ENCODE data around the gene SOX18. TPM values are rescaled to one million over a fixed set of nuclear protein-coding genes. Genes with fewer than 3 reads are reported as not detected.

The SOX18 gene
- total and polyA plus RNA-seq, 5 donors from 2014 or later: not detected

DNA sequence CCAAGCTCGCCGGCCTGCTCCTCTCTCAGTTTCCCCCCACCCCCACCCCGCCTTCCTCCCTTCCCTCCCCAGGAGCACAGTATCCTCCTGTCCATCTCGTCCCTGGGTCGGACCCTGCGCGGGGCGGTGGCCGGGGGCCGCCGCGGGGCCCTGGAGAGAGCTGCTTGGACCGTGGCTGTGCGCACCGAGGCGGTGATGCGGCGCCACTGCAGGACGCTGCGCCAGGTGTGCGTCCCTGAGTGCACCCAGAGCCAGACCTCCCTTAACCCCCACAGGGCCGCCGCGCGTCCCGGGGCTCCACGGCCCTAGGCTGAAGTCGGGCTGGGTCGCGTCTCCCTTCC is 11.2 kb downstream of the SOX18 start:
- DNase-seq (no peak), ATAC-seq (ENCODE audit: low read depth in 2 of 2) (peak; percentile 8 to 24)
- H3K27me3 Mint-ChIP-seq: peaks cover 4% of the 10 kb centered on the region
- Histone ChIP-seq H3K27me3 (ENCODE audit: control insufficient read depth, insufficient read depth, low read length) (no peaks in the 10 kb centered on the region), H3K4me3 (ENCODE audit: low read depth, low read length) (no peak overlapping the region), H3K4me1 (ENCODE audit: control insufficient read depth, insufficient read depth, low read length, poor library complexity, severe bottlenecking) (peaks cover 81% of the 10 kb centered on the region), H3K36me3 (ENCODE audit: control insufficient read depth, insufficient read depth, low read length) (peaks cover under 1% of the 10 kb centered on the region), H3K27ac (ENCODE audit: insufficient read depth, low read length, poor library complexity, severe bottlenecking) (peak overlapping the region; percentile 33), H3K9me3 (ENCODE audit: control insufficient read depth in 2 of 2, low read length in 2 of 2) (no peaks in the 10 kb centered on the region)
- no peaks in the 10 kb centered on the region for H3K36me3 Mint-ChIP-seq
- H3K4me3 Mint-ChIP-seq: peak overlapping the region in 3 of 4 donors; percentile 69 to 84 (median 70)
- H3K4me1 Mint-ChIP-seq: peaks cover 0 to 51% (median 16%) of the 10 kb centered on the region in 4 donors
- H3K9me3 Mint-ChIP-seq: no peaks in the 10 kb centered on the region
- H3K27ac Mint-ChIP-seq: no peak overlapping the region

DNA sequence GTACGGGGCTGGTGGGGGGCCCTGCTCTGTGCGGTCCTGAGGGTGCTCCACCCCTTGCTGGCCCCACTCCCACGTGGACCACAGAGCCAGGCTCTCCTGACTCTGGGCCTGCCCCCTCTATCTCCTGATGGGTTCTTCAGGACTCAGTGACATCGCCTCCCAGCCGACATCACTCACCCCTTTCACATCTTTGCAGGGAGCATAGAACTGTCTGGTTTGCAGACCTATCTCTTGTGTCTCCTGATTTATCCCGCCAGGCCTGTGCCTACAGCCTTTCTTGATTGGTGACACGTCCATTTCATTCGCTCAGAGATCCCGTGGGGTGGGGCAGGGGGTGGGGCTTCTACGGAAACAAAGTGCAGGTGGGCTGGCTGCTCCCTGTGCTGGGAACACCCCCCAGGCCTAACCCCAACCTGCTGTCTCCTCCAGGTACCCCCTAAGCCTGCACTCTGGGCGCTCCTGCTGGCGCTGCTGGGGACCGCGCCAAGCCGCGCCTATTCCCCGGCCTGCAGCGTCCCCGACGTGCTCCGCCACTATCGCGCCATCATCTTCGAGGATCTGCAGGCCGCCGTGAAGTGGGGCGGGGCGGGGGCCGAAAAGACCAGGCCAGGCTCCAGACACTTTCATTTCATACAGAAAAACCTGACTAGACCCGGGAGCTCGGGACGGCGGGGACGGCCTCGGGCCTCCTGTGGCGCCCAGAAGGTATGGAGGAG is 11.8 kb downstream of the SOX18 start:
- peaks cover 0 to 51% (median 16%) of the 10 kb centered on the region in 4 donors for H3K4me1 Mint-ChIP-seq
- no peak overlapping the region for H3K4me3 ChIP-seq (ENCODE audit: low read depth, low read length)
- H3K36me3 Mint-ChIP-seq: peaks cover 2% of the 10 kb centered on the region

DNA sequence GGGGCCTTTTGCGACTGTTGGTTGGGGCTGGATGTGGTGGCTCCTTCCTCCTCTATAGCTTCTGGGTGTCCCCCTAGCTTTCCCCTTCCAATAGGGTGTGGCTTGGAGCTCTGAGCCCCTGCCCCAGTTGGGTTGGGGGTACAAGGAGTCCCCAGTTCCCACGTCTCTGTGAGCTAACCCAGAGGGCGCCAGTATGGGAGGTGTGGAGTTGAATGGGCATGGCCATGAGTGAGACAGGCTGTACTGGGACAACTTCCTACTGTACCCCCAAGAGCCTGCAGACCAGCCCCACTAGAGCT is 12.3 kb downstream of the SOX18 start:
- peaks cover 78% of the 10 kb centered on the region for H3K4me1 ChIP-seq (ENCODE audit: control insufficient read depth, insufficient read depth, low read length, poor library complexity, severe bottlenecking)
- Mint-ChIP-seq H3K27me3 (peaks cover 4% of the 10 kb centered on the region), H3K9me3 (no peaks in the 10 kb centered on the region), H3K27ac (peak overlapping the region in 1 of 3 donors; percentile 95), H3K4me3 (peak overlapping the region in 3 of 4 donors; percentile 62 to 70 (median 63)), H3K36me3 (peaks cover 4% of the 10 kb centered on the region), H3K4me1 (peaks cover 0 to 50% (median 16%) of the 10 kb centered on the region in 4 donors)
- no peak for ATAC-seq (ENCODE audit: low read depth in 2 of 2)
- H3K36me3 ChIP-seq (ENCODE audit: control insufficient read depth, insufficient read depth, low read length): peaks cover 10% of the 10 kb centered on the region
- H3K4me3 ChIP-seq (ENCODE audit: low read depth, low read length): no peak overlapping the region
- H3K9me3 ChIP-seq (ENCODE audit: control insufficient read depth in 2 of 2, low read length in 2 of 2): no peaks in the 10 kb centered on the region
- no peak for DNase-seq
- no peaks in the 10 kb centered on the region for H3K27me3 ChIP-seq (ENCODE audit: control insufficient read depth, insufficient read depth, low read length)
- H3K27ac ChIP-seq (ENCODE audit: insufficient read depth, low read length, poor library complexity, severe bottlenecking): no peak overlapping the region

More for the DNA sequence above, 11.8 kb downstream of the SOX18 start:
- Histone ChIP-seq H3K27ac (ENCODE audit: insufficient read depth, low read length, poor library complexity, severe bottlenecking) (no peak overlapping the region), H3K4me1 (ENCODE audit: control insufficient read depth, insufficient read depth, low read length, poor library complexity, severe bottlenecking) (peaks cover 81% of the 10 kb centered on the region), H3K27me3 (ENCODE audit: control insufficient read depth, insufficient read depth, low read length) (no peaks in the 10 kb centered on the region), H3K9me3 (ENCODE audit: control insufficient read depth in 2 of 2, low read length in 2 of 2) (no peaks in the 10 kb centered on the region), H3K36me3 (ENCODE audit: control insufficient read depth, insufficient read depth, low read length) (peaks cover 6% of the 10 kb centered on the region)
- ATAC-seq (ENCODE audit: low read depth in 2 of 2) (no peak), DNase-seq (peak in 1 of 3 donors; percentile 34)
- H3K4me3 Mint-ChIP-seq: peak overlapping the region; percentile 67 to 70 (median 70)
- H3K27me3 Mint-ChIP-seq: peaks cover 4% of the 10 kb centered on the region
- H3K27ac Mint-ChIP-seq: peak overlapping the region in 1 of 3 donors; percentile 95
- no peaks in the 10 kb centered on the region for H3K9me3 Mint-ChIP-seq

DNA sequence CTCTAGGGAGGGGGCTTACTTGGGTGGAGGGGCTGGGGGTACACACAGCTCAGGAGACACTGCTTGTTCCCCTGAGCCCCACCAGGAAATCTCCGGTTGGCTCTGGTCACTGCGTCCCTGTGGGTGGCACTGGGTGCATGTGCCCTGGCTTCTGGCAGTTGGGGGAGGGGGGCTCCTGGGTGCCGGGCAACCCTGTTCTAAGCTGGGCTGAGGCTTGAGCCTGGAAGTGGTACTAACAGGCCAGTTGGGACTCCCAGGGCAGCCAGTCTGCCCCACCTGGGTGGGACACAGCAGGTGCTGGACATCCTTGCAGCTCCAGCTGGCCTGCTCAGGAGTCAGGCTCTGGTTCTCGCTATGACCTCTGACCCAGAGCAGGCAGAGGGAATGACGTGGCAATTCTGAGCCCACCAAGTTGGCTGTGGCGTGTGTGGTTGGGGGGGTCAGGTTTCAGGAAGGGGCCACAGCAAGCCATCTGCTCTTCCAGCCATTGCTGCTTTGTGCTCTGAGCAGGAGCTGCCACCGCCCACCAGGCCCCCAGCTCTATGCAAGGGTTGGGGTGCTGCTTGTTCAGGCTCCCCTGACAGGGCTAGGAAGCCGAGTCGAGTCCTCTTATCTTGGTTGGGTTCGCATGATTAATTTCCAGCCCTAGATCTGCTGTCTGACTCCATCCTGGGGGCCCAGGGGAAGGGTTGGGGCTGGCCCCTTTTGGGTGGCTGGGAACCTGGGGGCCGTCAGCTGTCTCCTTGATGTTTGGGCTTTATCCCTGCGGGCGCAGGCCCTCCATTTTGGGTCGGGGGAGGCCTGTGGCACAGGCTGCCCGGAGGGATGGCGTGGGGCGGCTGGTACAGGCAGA is 12.9 kb downstream of the SOX18 start:
- Mint-ChIP-seq H3K36me3 (peaks cover 4% of the 10 kb centered on the region), H3K4me3 (peak overlapping the region in 3 of 4 donors; percentile 24 to 70 (median 63)), H3K27ac (peak overlapping the region in 1 of 3 donors; percentile 95), H3K27me3 (peaks cover 4% of the 10 kb centered on the region), H3K9me3 (no peaks in the 10 kb centered on the region), H3K4me1 (peaks cover 0 to 46% (median 16%) of the 10 kb centered on the region in 4 donors)
- Histone ChIP-seq H3K36me3 (ENCODE audit: control insufficient read depth, insufficient read depth, low read length) (peaks cover 15% of the 10 kb centered on the region), H3K27me3 (ENCODE audit: control insufficient read depth, insufficient read depth, low read length) (no peaks in the 10 kb centered on the region), H3K4me3 (ENCODE audit: low read depth, low read length) (no peak overlapping the region), H3K27ac (ENCODE audit: insufficient read depth, low read length, poor library complexity, severe bottlenecking) (peak overlapping the region; percentile 33), H3K4me1 (ENCODE audit: control insufficient read depth, insufficient read depth, low read length, poor library complexity, severe bottlenecking) (peaks cover 72% of the 10 kb centered on the region), H3K9me3 (ENCODE audit: control insufficient read depth in 2 of 2, low read length in 2 of 2) (no peaks in the 10 kb centered on the region)
- no peak for DNase-seq
- no peak for ATAC-seq (ENCODE audit: low read depth in 2 of 2)

DNA sequence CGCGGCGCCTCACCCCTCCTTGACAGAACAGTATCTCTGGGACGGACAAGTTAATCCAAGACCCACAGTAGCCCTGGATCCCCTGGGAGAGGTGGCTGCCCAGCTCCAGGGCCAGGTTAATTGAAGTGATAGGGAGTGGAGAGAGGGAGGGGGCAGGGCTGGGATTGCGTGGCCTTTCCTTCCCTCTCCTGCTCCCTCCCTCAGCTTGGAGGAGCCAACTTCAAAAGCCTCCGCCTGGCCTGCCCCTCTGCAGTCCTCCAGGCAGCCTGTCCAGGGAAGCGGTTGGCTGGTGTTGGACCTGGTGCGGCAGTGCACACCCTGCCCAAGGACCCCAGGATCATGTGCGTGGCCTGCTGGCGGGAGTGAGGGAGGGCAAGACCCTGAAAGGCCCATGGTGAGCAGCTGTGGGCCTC is 13.5 kb downstream of the SOX18 start, which contains the start of gene C20orf204:
C20orf204 (plus strand) TSS at position 250 of the 413 bp plus-strand sequence; CDS start at position 392, 142 bp downstream.
- Mint-ChIP-seq H3K36me3 (peaks cover 4% of the 10 kb centered on the region), H3K27ac (peak within 1 kb of the TSS in 2 of 3 donors; percentile 86 to 99), H3K27me3 (peaks cover 4% of the 10 kb centered on the region), H3K9me3 (no peaks in the 10 kb centered on the region), H3K4me1 (peaks cover 0 to 41% (median 16%) of the 10 kb centered on the region in 4 donors), H3K4me3 (peak within 1 kb of the TSS; percentile 70 to 74 (median 72))
- DNase-seq (no peak), ATAC-seq (ENCODE audit: low read depth in 2 of 2) (no peak)
- H3K4me3 ChIP-seq (ENCODE audit: low read depth, low read length): peak within 1 kb of the TSS; percentile 1
- no peaks in the 10 kb centered on the region for H3K27me3 ChIP-seq (ENCODE audit: control insufficient read depth, insufficient read depth, low read length)
- peaks cover 18% of the 10 kb centered on the region for H3K36me3 ChIP-seq (ENCODE audit: control insufficient read depth, insufficient read depth, low read length)
- H3K27ac ChIP-seq (ENCODE audit: insufficient read depth, low read length, poor library complexity, severe bottlenecking): peak within 1 kb of the TSS; percentile 54
- peaks cover 66% of the 10 kb centered on the region for H3K4me1 ChIP-seq (ENCODE audit: control insufficient read depth, insufficient read depth, low read length, poor library complexity, severe bottlenecking)
- no peaks in the 10 kb centered on the region for H3K9me3 ChIP-seq (ENCODE audit: control insufficient read depth in 2 of 2, low read length in 2 of 2)

DNA sequence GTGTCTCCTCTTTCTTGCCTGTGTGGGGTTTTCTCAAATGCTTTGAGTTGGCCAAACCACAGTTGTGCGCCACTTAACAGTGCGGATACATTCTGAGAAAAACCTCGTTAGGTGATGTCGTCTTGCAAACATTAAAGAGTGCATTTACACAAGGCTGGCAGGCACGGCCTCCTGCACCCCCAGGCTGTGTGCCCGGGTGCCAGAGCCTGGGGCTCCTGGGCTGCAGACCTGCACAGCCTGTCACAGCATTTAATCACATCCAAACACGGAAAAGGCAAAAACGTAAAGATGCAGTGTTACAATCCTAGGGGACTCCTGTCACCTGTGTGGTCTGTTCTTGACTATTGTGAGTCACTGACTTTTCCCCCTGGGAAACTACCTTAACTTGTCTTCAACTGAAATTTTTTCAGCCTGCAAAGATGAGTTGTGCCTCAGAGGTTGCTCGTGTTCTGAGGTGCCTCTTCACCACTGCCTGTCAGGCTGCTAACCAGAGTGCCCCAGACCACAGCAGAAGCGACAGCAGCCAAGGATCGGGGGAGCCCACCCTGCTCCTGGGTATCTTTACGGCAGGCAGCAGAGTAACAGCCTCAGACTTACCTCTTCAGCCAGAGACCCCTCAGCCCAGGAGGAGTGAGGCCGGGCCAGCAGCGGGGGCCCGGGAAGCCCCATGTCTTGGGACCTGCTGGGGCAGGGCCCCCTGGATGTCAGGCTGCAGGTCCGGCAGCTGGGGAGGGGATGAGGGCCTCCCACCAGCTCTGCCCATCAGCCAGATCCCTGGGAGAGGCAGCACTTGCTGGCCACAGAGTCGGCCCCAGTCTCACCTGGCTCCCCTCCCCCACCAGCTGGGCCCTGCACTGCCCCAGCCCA is 14.1 kb downstream of the SOX18 start:
- ATAC-seq (ENCODE audit: low read depth in 2 of 2) (peak; percentile 15 to 52), DNase-seq (peak in 1 of 3 donors; percentile 83)
- H3K27me3 ChIP-seq (ENCODE audit: control insufficient read depth, insufficient read depth, low read length): no peaks in the 10 kb centered on the region
- no peaks in the 10 kb centered on the region for H3K9me3 ChIP-seq (ENCODE audit: control insufficient read depth in 2 of 2, low read length in 2 of 2)
- H3K36me3 ChIP-seq (ENCODE audit: control insufficient read depth, insufficient read depth, low read length): peaks cover 24% of the 10 kb centered on the region
- Mint-ChIP-seq H3K27ac (peak overlapping the region in 2 of 3 donors; percentile 86 to 99), H3K27me3 (peaks cover 4% of the 10 kb centered on the region), H3K36me3 (peaks cover 8% of the 10 kb centered on the region), H3K4me1 (peaks cover 0 to 38% (median 16%) of the 10 kb centered on the region in 4 donors), H3K4me3 (peak overlapping the region; percentile 48 to 74 (median 72)), H3K9me3 (no peaks in the 10 kb centered on the region)
- peak overlapping the region; percentile 54 for H3K27ac ChIP-seq (ENCODE audit: insufficient read depth, low read length, poor library complexity, severe bottlenecking)
- H3K4me1 ChIP-seq (ENCODE audit: control insufficient read depth, insufficient read depth, low read length, poor library complexity, severe bottlenecking): peaks cover 61% of the 10 kb centered on the region
- H3K4me3 ChIP-seq (ENCODE audit: low read depth, low read length): peak overlapping the region; percentile 1

DNA sequence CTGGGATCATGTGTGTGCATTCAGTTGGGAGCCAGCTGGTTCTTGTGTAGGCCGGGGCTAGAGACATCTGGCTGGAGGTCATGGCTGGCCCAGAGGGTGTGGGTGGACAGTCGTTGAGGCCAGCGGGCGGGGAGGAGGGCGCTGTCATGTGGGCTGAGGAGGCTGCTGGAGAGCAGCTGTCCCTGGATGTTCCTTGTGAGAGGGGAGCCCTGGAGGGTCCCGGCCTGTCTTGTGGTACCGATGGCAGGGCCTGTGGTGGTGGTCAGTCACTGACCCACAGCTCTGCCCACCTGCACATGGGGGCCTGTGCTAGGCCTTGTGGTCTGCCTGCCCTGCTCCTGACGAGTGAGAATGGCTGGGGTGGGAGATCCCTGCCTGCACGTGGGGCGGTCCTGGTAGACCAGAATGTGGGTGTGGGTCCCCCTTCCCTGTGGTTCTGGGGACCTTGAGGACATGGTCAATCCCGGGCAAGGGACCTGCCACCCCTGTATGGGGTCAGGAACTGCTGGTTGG is 15.4 kb downstream of the SOX18 start:
- Mint-ChIP-seq H3K27ac (peak overlapping the region in 2 of 3 donors; percentile 76 to 91), H3K4me1 (peaks cover 0 to 28% (median 12%) of the 10 kb centered on the region in 4 donors), H3K4me3 (no peak overlapping the region), H3K36me3 (peaks cover 9% of the 10 kb centered on the region), H3K27me3 (peaks cover 4% of the 10 kb centered on the region), H3K9me3 (no peaks in the 10 kb centered on the region)
- ATAC-seq (ENCODE audit: low read depth in 2 of 2): no peak
- H3K36me3 ChIP-seq (ENCODE audit: control insufficient read depth, insufficient read depth, low read length): peaks cover 37% of the 10 kb centered on the region
- H3K27ac ChIP-seq (ENCODE audit: insufficient read depth, low read length, poor library complexity, severe bottlenecking): no peak overlapping the region
- no peaks in the 10 kb centered on the region for H3K27me3 ChIP-seq (ENCODE audit: control insufficient read depth, insufficient read depth, low read length)
- peaks cover 50% of the 10 kb centered on the region for H3K4me1 ChIP-seq (ENCODE audit: control insufficient read depth, insufficient read depth, low read length, poor library complexity, severe bottlenecking)
- H3K4me3 ChIP-seq (ENCODE audit: low read depth, low read length): no peak overlapping the region
- DNase-seq: no peak
- no peaks in the 10 kb centered on the region for H3K9me3 ChIP-seq (ENCODE audit: control insufficient read depth in 2 of 2, low read length in 2 of 2)

Data from CD4-positive, CD25-positive, alpha-beta regulatory T cell (primary cell).